Stomach (tissue), 4 donors: Measurements from ENCODE around the gene FAM236A.
"Not testable (repeated sequence)": the region's sequence is repeated elsewhere in the genome, so short reads cannot be mapped to it uniquely, and the experiment has no call there.

Experiments
- EP300 ChIP-seq: sonication (generic); formaldehyde crosslinking; IDR thresholded peaks from one replicate; pipeline ENCODE4 v1.6.1; 2017; ENCODE audit warnings: antibody characterized with exemption
- POLR2A ChIP-seq, 4 donors: fragments of 450-650 bp; IDR thresholded peaks; one replicate each; pipeline ENCODE4 v1.6.1; 2016; ENCODE audit warnings: antibody characterized with exemption in 4 of 4, control low read depth in 2 of 4, mild to moderate bottlenecking in 1 of 4, moderate library complexity in 1 of 4
- POLR2AphosphoS5 ChIP-seq, 3 donors: sonication (generic); formaldehyde crosslinking; IDR thresholded peaks; one replicate each; pipeline ENCODE4 v1.6.1; 2016; ENCODE audit warnings: antibody characterized with exemption in 3 of 3
- TF ChIP-seq, protein P1 (sequence below), 7 experiments: fragments of 450-650 bp in 4 of 7; fragments of 200-600 bp in 3 of 7; sonication (generic) in 3 of 7; IDR thresholded peaks; one replicate each; pipeline ENCODE4 v1.5.1; 2016 to 2019; ENCODE audit warnings: antibody characterized with exemption in 7 of 7, control low read depth in 2 of 7, mild to moderate bottlenecking in 1 of 7

DNA sequence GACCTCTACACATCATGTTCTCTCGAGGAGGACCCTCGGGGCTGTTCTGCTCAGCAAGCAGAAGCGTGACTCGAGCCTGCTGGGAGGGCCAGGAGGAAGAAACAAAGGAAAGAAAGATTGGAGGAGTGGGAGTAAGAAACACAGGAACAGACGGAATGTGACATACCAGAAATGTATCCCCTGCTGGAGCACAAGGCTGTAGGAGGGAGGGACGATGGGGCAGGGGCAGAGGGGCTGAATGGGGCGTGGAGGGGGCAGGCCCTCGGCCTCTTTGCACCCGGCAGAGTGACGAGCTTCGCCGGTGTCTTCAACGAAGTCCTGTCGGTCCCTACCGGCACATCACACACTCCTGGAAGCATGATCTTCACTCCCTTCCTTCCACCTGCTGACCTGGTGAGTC is at the start of gene FAM236A:
- TF ChIP-seq, protein P1, sequence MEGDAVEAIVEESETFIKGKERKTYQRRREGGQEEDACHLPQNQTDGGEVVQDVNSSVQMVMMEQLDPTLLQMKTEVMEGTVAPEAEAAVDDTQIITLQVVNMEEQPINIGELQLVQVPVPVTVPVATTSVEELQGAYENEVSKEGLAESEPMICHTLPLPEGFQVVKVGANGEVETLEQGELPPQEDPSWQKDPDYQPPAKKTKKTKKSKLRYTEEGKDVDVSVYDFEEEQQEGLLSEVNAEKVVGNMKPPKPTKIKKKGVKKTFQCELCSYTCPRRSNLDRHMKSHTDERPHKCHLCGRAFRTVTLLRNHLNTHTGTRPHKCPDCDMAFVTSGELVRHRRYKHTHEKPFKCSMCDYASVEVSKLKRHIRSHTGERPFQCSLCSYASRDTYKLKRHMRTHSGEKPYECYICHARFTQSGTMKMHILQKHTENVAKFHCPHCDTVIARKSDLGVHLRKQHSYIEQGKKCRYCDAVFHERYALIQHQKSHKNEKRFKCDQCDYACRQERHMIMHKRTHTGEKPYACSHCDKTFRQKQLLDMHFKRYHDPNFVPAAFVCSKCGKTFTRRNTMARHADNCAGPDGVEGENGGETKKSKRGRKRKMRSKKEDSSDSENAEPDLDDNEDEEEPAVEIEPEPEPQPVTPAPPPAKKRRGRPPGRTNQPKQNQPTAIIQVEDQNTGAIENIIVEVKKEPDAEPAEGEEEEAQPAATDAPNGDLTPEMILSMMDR (IDR thresholded peaks at IDR 0.05) = not testable (repeated sequence)
- not testable (repeated sequence) for TF ChIP-seq POLR2AphosphoS5 (IDR thresholded peaks at IDR 0.05); EP300; POLR2A (IDR thresholded peaks at IDR 0.05)
